Endothelial cell of hepatic sinusoid (primary cell): Measurements from ENCODE around the gene BBS7.

Experiments used
- in situ Hi-C: cut with HindIII; loops from 2 replicates; pipeline ENCODE4 v1.10.0; 2017; ENCODE audit warnings: low sequenced_read_pairs

Gene BBS7

GRCh38 chr4:121827853-121828252 lies 42.4 kb downstream of the BBS7 start:
- in situ Hi-C loops, result no loop called here

- in situ Hi-C loops, result no loop called here
Observed at GRCh38 chr4:121824950-121825349, 45.3 kb downstream of the BBS7 start.

- in situ Hi-C loops, result no loop called here
Observed at GRCh38 chr4:121824171-121824527, 46.1 kb downstream of the BBS7 start.

GRCh38 chr4:121823505-121824170 lies 46.6 kb downstream of the BBS7 start, which contains the start of gene CCNA2:
CCNA2 (minus strand) TSS chr4:121823883; CDS start chr4:121823628, 255 bp downstream.
- in situ Hi-C loops, result no loop called here

GRCh38 chr4:121822796-121823504 lies 47.3 kb downstream of the BBS7 start:
- in situ Hi-C loops, result no loop called here

- in situ Hi-C loops, result no loop called here
Observed at GRCh38 chr4:121822047-121822446, 48.2 kb downstream of the BBS7 start.

GRCh38 chr4:121819216-121819965 lies 50.9 kb downstream of the BBS7 start:
- in situ Hi-C loops, result loop anchor here (10.0 kb wide), 2 partner anchors 105 to 135 kb away; no protein-coding TSS in a partner anchor

GRCh38 chr4:121818215-121818614 lies 52.1 kb downstream of the BBS7 start:
- in situ Hi-C loops, result loop anchor here (10.0 kb wide), 2 partner anchors 103 to 133 kb away; no protein-coding TSS in a partner anchor

GRCh38 chr4:121817701-121818100 lies 52.6 kb downstream of the BBS7 start:
- in situ Hi-C loops, result loop anchor here (10.0 kb wide), 2 partner anchors 103 to 133 kb away; no protein-coding TSS in a partner anchor

- in situ Hi-C loops, result loop anchor here (10.0 kb wide), 2 partner anchors 102 to 132 kb away; no protein-coding TSS in a partner anchor
Observed at GRCh38 chr4:121817006-121817405, 53.3 kb downstream of the BBS7 start.

- in situ Hi-C loops, result loop anchor here (10.0 kb wide), 2 partner anchors 100 to 130 kb away; no protein-coding TSS in a partner anchor
Observed at GRCh38 chr4:121814756-121815155, 55.5 kb downstream of the BBS7 start.

GRCh38 chr4:121811122-121811521 lies 59.2 kb downstream of the BBS7 start:
- in situ Hi-C loops, result loop anchor here (10.0 kb wide), 2 partner anchors 96 to 126 kb away; no protein-coding TSS in a partner anchor

- in situ Hi-C loops, result no loop called here
Observed at GRCh38 chr4:121806411-121806810, 63.9 kb downstream of the BBS7 start.

- in situ Hi-C loops, result no loop called here
Observed at GRCh38 chr4:121801715-121802075, 68.6 kb downstream of the BBS7 start.

- in situ Hi-C loops, result no loop called here
Observed at GRCh38 chr4:121800961-121801714, 69.1 kb downstream of the BBS7 start, which contains the start of gene EXOSC9. EXOSC9 (plus strand) TSS chr4:121801323; CDS start chr4:121801425, 102 bp downstream.

GRCh38 chr4:121800638-121800960 lies 69.7 kb downstream of the BBS7 start:
- in situ Hi-C loops, result no loop called here

- in situ Hi-C loops, result no loop called here
Observed at GRCh38 chr4:121799867-121800501, 70.3 kb downstream of the BBS7 start.

GRCh38 chr4:121799208-121799823 lies 71.0 kb downstream of the BBS7 start:
- in situ Hi-C loops, result no loop called here

- in situ Hi-C loops, result no loop called here
Observed at GRCh38 chr4:121796283-121796682, 74.0 kb downstream of the BBS7 start.
